GM23338 (cell line): ENCODE measurements around the gene SRSF3.

ENCODE experiments used
- CREB1 ChIP-seq: fragments of 250-450 bp; sonication (Bioruptor Pico); IDR thresholded peaks from 2 replicates; pipeline ENCODE4 v1.5.0; 2020; ENCODE audit warnings: low read depth, mild to moderate bottlenecking, moderate library complexity
- EZH2 ChIP-seq: fragments of 200-600 bp; sonication (generic); IDR thresholded peaks from one replicate; pipeline ENCODE4 v1.8.0; 2017; ENCODE audit warnings: antibody characterized with exemption, mild to moderate bottlenecking, low read depth; ENCODE audit not compliant: unreplicated experiment
- EZH2phosphoT487 ChIP-seq: fragments of 200-600 bp; sonication (generic); IDR thresholded peaks from one replicate; pipeline ENCODE4 v1.8.1; 2018; ENCODE audit warnings: antibody characterized with exemption; ENCODE audit not compliant: unreplicated experiment
- JUNB ChIP-seq: IDR thresholded peaks from one replicate; pipeline ENCODE4 v1.6.1; 2016; ENCODE audit warnings: antibody characterized with exemption; ENCODE audit not compliant: unreplicated experiment
- NANOG ChIP-seq: IDR thresholded peaks from 2 replicates; pipeline ENCODE4 v1.6.1; 2016; ENCODE audit warnings: antibody characterized with exemption, borderline replicate concordance
- POLR2AphosphoS5 ChIP-seq: IDR thresholded peaks from 2 replicates; pipeline ENCODE4 v1.6.1; 2016; ENCODE audit warnings: antibody characterized with exemption, low read depth
- ZNF114 ChIP-seq: fragments of 250-450 bp; sonication (Bioruptor Pico); IDR thresholded peaks from 2 replicates; pipeline ENCODE4 v1.5.0; 2020; ENCODE audit warnings: mild to moderate bottlenecking, moderate library complexity
- ZNF331 ChIP-seq: fragments of 250-450 bp; sonication (Bioruptor Pico); IDR thresholded peaks from 2 replicates; pipeline ENCODE4 v1.5.0; 2020; ENCODE audit warnings: low read depth, mild to moderate bottlenecking, moderate library complexity
- TF ChIP-seq, protein P1 (sequence below), 2 experiments: fragments of 200-600 bp in 1 of 2; sonication (generic) in 1 of 2; conservative IDR thresholded peaks; 2 replicates each; pipeline versions ENCODE4 v1.5.1 to v1.6.1; 2016 to 2017; ENCODE audit warnings: antibody characterized with exemption in 2 of 2, low read depth in 2 of 2, mild to moderate bottlenecking in 2 of 2, moderate library complexity in 1 of 2
- TF ChIP-seq, protein P2 (sequence below): IDR thresholded peaks from one replicate; pipeline ENCODE4 v1.6.1; 2018; ENCODE audit warnings: antibody characterized with exemption; ENCODE audit not compliant: unreplicated experiment

DNA sequence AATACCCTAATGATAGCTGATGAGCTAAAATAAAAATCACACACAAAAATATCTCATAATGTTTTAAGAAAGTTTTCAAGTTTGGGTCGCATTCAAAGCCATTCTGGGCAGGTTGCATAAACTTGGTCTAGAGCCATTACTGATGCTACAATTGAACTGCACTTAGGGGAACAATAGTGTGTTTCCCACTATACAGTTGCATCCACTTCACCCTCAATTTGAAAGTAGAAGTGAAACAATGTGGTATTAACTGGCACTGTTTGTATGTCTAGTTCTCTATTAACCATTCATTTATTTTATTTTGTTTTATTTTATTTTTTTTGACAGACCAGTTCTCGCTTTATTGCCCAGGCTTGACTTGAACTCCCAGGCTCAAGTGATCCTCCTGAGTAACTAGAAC lies 23.9 kb upstream of the SRSF3 start:
- TF ChIP-seq, protein P1, sequence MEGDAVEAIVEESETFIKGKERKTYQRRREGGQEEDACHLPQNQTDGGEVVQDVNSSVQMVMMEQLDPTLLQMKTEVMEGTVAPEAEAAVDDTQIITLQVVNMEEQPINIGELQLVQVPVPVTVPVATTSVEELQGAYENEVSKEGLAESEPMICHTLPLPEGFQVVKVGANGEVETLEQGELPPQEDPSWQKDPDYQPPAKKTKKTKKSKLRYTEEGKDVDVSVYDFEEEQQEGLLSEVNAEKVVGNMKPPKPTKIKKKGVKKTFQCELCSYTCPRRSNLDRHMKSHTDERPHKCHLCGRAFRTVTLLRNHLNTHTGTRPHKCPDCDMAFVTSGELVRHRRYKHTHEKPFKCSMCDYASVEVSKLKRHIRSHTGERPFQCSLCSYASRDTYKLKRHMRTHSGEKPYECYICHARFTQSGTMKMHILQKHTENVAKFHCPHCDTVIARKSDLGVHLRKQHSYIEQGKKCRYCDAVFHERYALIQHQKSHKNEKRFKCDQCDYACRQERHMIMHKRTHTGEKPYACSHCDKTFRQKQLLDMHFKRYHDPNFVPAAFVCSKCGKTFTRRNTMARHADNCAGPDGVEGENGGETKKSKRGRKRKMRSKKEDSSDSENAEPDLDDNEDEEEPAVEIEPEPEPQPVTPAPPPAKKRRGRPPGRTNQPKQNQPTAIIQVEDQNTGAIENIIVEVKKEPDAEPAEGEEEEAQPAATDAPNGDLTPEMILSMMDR (conservative IDR thresholded peaks at IDR 0.05; ENCODE audit: low read depth in 2 of 2) = no peak
- TF ChIP-seq ZNF331 (CRISPR knock-in tag) = no peak
- TF ChIP-seq ZNF114 (CRISPR knock-in tag) = no peak
- TF ChIP-seq POLR2AphosphoS5 = no peak
- no peak for TF ChIP-seq JUNB
- TF ChIP-seq EZH2 = no peak
- TF ChIP-seq, protein P2, sequence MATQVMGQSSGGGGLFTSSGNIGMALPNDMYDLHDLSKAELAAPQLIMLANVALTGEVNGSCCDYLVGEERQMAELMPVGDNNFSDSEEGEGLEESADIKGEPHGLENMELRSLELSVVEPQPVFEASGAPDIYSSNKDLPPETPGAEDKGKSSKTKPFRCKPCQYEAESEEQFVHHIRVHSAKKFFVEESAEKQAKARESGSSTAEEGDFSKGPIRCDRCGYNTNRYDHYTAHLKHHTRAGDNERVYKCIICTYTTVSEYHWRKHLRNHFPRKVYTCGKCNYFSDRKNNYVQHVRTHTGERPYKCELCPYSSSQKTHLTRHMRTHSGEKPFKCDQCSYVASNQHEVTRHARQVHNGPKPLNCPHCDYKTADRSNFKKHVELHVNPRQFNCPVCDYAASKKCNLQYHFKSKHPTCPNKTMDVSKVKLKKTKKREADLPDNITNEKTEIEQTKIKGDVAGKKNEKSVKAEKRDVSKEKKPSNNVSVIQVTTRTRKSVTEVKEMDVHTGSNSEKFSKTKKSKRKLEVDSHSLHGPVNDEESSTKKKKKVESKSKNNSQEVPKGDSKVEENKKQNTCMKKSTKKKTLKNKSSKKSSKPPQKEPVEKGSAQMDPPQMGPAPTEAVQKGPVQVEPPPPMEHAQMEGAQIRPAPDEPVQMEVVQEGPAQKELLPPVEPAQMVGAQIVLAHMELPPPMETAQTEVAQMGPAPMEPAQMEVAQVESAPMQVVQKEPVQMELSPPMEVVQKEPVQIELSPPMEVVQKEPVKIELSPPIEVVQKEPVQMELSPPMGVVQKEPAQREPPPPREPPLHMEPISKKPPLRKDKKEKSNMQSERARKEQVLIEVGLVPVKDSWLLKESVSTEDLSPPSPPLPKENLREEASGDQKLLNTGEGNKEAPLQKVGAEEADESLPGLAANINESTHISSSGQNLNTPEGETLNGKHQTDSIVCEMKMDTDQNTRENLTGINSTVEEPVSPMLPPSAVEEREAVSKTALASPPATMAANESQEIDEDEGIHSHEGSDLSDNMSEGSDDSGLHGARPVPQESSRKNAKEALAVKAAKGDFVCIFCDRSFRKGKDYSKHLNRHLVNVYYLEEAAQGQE = no peak
- no peak for TF ChIP-seq EZH2phosphoT487
- no peak for TF ChIP-seq NANOG
- no peak for TF ChIP-seq CREB1 (CRISPR knock-in tag)
